Activated CD4-positive, alpha-beta memory T cell treated with anti-CD3 and anti-CD28 coated beads for 36 hours (primary cell): ENCODE measurements around the gene TCF3. TPM values are rescaled to one million over a fixed set of nuclear protein-coding genes. Genes with fewer than 3 reads are reported as not detected.
A peak's percentile ranks its signal among the peaks of the same experiment; 100 is the strongest.

Experiments
- CTCF ChIA-PET: fragments of 350-600 bp; sonication (Branson Sonifier 250); formaldehyde crosslinking; loops from one replicate; lab custom pipeline; 2021; ENCODE audit warnings: antibody characterized with exemption, inconsistent platforms; lab: Charles Lee
- POLR2A ChIA-PET: fragments of 350-600 bp; sonication (Branson Sonifier 250); formaldehyde crosslinking; loops from one replicate; lab custom pipeline; 2021; ENCODE audit warnings: antibody characterized with exemption; lab: Charles Lee
- DNase-seq: peaks from one replicate; pipeline ENCODE4 v3.0.0-alpha.2; 2020
- H3K27ac Mint-ChIP-seq: one replicate; pipeline ENCODE4 v1.8.0; 2021; ENCODE audit warnings: mixed read lengths
- H3K27me3 Mint-ChIP-seq: one replicate; pipeline ENCODE4 v1.8.0; 2021; ENCODE audit warnings: mixed read lengths
- H3K36me3 Mint-ChIP-seq: one replicate; pipeline ENCODE4 v1.8.0; 2021; ENCODE audit warnings: mixed read lengths
- H3K4me1 Mint-ChIP-seq: one replicate; pipeline ENCODE4 v1.8.0; 2021; ENCODE audit warnings: low read depth, mixed read lengths
- H3K4me3 Mint-ChIP-seq: one replicate; pipeline ENCODE4 v1.8.0; 2021; ENCODE audit warnings: mild to moderate bottlenecking, mixed read lengths
- H3K9me3 Mint-ChIP-seq: one replicate; pipeline ENCODE4 v1.8.0; 2021; ENCODE audit warnings: mixed read lengths
- intact Hi-C: fragments of 100-400 bp; cut with micrococcal nuclease; formaldehyde crosslinking; loops from one replicate; pipeline ENCODE4 v1.15.1; 2023
- total RNA-seq, 2 experiments: library from RNA; stranded (reverse); gene quantifications; one replicate each; pipeline ENCODE4 v1.2.3, GENCODE V29; 2021

TCF3 gene
- total RNA-seq, 2 experiments from 2014 or later: 88.9 to 95.5 TPM

DNA sequence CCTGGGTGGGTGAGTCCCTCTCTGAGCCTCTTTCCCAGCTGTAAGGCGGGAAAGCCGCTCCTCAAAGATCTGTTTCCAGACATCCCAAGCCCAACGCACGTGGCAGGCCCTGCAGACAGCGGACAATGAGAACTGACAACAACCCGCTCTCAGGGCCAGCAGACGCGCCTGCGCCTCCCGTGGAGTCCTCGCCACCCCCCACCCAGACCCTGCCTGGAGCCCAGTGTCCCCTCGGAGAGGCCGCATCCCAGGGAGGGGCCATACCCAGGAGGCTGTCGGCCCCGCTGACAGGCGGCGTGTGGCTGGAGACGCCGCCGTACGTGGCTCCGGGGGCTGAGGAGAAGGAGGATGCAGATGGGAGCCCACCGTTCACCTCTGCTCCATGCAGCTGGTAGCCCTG is 30.8 kb downstream of the TCF3 start:
- Mint-ChIP-seq H3K27ac (no peak overlapping the region), H3K36me3 (peaks cover 16% of the 10 kb centered on the region), H3K9me3 (no peaks in the 10 kb centered on the region), H3K4me3 (no peak overlapping the region), H3K4me1 (peaks cover 15% of the 10 kb centered on the region), H3K27me3 (no peaks in the 10 kb centered on the region)
- intact Hi-C loops: no loop called here
- POLR2A ChIA-PET: no interaction called here
- CTCF ChIA-PET: interaction anchor here (0.7 kb wide), 1 partner anchor 51 kb away, joined by 3 read pairs; no protein-coding TSS in a partner anchor
- no peak for DNase-seq

DNA sequence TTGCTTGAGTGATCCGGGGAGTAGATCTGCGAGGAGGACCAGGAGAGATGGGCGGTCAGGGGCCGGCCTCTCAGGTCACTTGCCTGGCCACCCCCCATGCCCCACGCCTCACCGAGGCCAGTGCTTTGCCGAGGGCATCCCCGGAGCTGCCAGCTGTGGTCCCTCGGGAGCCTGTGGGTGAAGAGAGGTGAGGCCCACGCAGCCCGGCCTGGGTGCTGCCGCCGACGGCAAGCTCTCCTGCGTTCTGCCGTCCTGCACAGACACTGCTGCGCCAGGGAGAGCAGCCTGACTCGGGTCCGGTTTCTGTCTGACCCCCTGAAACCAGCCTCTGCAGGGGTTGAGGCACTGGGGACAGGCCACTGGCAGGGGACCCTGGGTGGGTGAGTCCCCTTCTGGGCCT is 31.4 kb downstream of the TCF3 start:
- intact Hi-C loops: no loop called here
- H3K9me3 Mint-ChIP-seq: no peaks in the 10 kb centered on the region
- H3K27ac Mint-ChIP-seq: no peak overlapping the region

DNA sequence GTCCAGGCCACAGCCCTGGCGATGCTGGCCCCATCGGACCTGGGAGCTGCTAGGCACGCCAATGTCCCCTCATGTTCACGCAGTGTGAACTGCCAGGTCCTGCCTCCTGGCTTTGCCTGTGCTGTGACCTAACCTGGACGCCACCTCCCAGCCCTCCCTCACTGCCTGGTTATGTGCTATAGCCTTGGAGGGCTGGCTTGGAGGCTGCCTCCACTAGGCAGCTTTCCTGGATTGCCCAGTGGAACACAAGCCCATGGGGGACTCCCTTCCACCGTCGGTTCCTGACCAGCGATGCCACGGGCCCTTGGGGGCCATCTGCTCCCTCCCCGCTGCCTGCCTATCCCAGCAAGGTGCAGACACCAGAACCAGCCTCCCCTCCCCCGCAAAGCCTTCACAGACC is 31.9 kb downstream of the TCF3 start:
- intact Hi-C loops: no loop called here
- ChIA-PET CTCF (no interaction called here), POLR2A (no interaction called here)
- H3K9me3 Mint-ChIP-seq: no peaks in the 10 kb centered on the region
- H3K4me1 Mint-ChIP-seq: peaks cover 17% of the 10 kb centered on the region
- H3K27me3 Mint-ChIP-seq: no peaks in the 10 kb centered on the region
- H3K36me3 Mint-ChIP-seq: peaks cover 17% of the 10 kb centered on the region
- no peak overlapping the region for H3K4me3 Mint-ChIP-seq
- no peak for DNase-seq
- H3K27ac Mint-ChIP-seq: no peak overlapping the region

More for the DNA sequence above, 31.4 kb downstream of the TCF3 start:
- Mint-ChIP-seq H3K4me3 (no peak overlapping the region), H3K4me1 (peaks cover 17% of the 10 kb centered on the region), H3K27me3 (no peaks in the 10 kb centered on the region), H3K36me3 (peaks cover 16% of the 10 kb centered on the region)
- ChIA-PET CTCF (no interaction called here), POLR2A (no interaction called here)
- no peak for DNase-seq

DNA sequence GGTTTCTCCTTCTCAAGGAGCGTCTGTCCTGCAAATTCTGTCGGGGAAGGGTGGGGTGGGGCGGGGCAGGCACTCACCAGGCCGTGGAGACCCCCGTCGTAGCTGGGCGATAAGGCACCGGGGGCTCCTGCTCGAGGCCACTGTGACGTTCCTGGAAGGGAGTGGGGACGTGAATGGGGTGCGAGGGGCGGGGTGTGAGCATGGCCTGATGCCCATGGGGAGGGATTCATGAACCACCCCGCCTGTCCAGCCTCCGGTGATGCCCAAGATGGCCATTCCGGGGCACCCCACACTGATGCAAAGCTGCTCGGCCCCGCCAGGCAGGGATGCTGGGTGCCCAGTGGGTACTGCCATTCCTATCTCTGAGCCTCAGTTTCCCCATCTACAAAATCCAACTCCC is 32.7 kb downstream of the TCF3 start:
- intact Hi-C loops: no loop called here
- POLR2A ChIA-PET: no interaction called here
- H3K4me3 Mint-ChIP-seq: no peak overlapping the region
- CTCF ChIA-PET: no interaction called here
- no peak for DNase-seq
- H3K4me1 Mint-ChIP-seq: peaks cover 17% of the 10 kb centered on the region
- H3K36me3 Mint-ChIP-seq: peaks cover 19% of the 10 kb centered on the region
- no peaks in the 10 kb centered on the region for H3K27me3 Mint-ChIP-seq
- H3K9me3 Mint-ChIP-seq: no peaks in the 10 kb centered on the region
- no peak overlapping the region for H3K27ac Mint-ChIP-seq

DNA sequence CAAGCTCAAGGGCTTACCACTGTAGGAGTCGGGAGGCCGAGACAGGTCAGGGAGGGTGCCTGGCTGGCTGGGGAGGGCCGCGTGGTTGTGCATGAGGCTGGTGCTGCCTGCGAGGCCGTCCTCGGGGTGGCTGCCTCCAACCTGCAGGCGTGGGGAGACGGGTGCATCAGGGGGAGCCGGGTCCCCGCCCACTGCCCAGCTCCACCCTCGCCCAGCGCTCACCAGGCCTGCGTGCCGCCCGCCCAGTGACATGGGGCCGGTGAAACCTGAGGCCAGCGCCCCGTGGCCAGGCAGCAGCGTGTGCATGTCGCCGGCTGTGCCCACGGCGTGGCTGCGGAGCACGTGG is 33.3 kb downstream of the TCF3 start:
- no peak for DNase-seq
- H3K9me3 Mint-ChIP-seq: no peaks in the 10 kb centered on the region
- peaks cover 17% of the 10 kb centered on the region for H3K4me1 Mint-ChIP-seq
- ChIA-PET POLR2A (no interaction called here), CTCF (no interaction called here)
- H3K27me3 Mint-ChIP-seq: no peaks in the 10 kb centered on the region
- H3K36me3 Mint-ChIP-seq: peaks cover 21% of the 10 kb centered on the region
- H3K27ac Mint-ChIP-seq: no peak overlapping the region
- intact Hi-C loops: no loop called here
- no peak overlapping the region for H3K4me3 Mint-ChIP-seq

DNA sequence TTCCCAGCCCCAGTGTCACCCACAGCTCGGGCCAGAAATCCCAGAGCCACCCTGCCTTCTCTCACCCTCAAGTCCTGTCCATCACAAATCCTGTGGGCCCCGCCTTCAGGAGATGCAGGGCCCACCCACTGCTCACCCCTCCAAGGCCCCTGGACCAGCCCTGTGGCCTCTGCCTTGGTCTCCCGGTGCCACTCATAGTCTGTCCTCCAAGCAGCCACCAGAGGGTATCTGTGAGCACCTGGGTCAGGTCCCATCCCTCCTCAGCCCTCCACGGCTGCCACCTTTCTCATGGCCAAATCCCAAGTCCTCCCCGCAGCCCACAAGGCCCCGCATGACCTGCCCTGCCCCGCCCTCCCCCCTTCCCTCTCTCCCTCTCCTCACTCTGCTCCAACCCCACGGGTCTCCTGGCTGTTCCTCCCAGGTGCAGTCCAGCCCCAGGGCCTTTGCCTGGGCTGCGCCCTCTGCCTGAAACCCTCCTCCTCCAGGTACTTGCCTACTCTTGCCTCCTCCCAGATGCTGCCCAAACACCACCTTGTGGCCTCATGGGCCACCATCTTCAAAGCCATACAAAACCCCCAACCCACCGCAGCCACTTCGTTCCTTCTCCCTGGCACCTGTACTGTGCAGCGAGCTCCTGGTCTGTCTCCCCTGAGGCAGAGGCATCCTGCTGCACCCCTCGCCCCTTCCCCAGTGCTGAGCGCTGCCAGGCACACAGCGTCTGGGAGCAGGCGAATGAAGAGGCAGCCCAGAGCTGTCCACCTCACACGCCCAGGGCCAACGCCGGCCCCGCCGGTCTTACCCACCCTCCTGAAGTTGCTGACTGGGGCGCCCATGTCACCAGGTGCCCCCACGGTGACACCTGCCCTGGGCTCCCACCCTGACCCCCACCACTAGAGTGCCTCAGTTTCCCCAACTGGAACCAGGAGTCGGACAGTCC is 34.0 kb downstream of the TCF3 start:
- DNase-seq: peak; percentile 42
- CTCF ChIA-PET: no interaction called here
- H3K4me3 Mint-ChIP-seq: no peak overlapping the region
- intact Hi-C loops: no loop called here
- H3K27ac Mint-ChIP-seq: peak overlapping the region; percentile 19
- POLR2A ChIA-PET: no interaction called here
- peaks cover 17% of the 10 kb centered on the region for H3K4me1 Mint-ChIP-seq
- H3K27me3 Mint-ChIP-seq: no peaks in the 10 kb centered on the region
- H3K36me3 Mint-ChIP-seq: peaks cover 21% of the 10 kb centered on the region
- H3K9me3 Mint-ChIP-seq: no peaks in the 10 kb centered on the region

DNA sequence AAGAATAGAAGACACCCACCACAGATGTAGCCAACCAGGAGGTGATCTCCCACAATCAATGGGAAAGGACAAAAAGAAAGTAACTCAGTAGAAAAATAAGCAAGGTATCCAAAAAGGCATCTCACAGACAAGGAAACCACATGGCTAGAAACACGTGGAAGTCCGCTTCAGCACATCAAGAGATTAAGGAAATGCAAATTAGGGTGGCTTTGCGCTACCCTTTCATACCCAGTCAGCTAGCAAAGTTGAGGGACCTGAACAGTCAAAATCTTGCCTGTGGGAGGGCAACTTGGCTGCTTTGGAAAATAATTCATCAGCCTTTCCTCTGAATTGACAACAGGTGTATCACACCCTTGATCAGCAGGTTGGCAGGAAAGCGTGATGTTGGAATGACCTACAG is 35.5 kb downstream of the TCF3 start:
- no peaks in the 10 kb centered on the region for H3K9me3 Mint-ChIP-seq
- H3K27me3 Mint-ChIP-seq: no peaks in the 10 kb centered on the region
- peaks cover 28% of the 10 kb centered on the region for H3K36me3 Mint-ChIP-seq
- peaks cover 17% of the 10 kb centered on the region for H3K4me1 Mint-ChIP-seq
- H3K4me3 Mint-ChIP-seq: no peak overlapping the region
- peak; percentile 36 for DNase-seq
- intact Hi-C loops: no loop called here
- H3K27ac Mint-ChIP-seq: peak overlapping the region; percentile 83
- POLR2A ChIA-PET: no interaction called here
- CTCF ChIA-PET: interaction anchor here (1.0 to 1.5 kb wide), 3 partner anchors 35 to 221 kb away, joined by 3 to 6 read pairs (median 5); partner anchors contain the start of gene TCF3

DNA sequence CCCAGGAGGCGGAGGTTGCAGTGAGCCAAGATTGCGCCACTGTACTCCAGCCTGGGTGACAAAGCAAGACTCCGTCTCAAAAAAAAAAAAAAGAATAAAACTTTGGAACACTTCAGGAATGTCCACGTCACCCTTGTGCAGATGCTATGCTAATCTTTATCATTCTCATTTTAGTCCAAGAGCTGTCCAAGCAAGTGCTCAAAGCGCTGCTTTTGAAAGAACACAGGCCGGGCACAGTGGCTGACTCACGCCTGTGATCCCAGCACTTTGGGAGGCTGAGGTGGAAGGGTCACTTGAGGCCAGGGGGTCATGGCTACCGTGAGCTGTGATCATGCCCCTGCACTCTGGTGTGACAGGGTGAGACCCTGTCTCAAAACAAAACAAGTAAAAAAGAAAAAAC is 36.0 kb downstream of the TCF3 start:
- Mint-ChIP-seq H3K27ac (peak overlapping the region; percentile 83), H3K4me3 (no peak overlapping the region), H3K4me1 (peaks cover 17% of the 10 kb centered on the region), H3K9me3 (no peaks in the 10 kb centered on the region), H3K36me3 (peaks cover 28% of the 10 kb centered on the region), H3K27me3 (no peaks in the 10 kb centered on the region)
- ChIA-PET CTCF (interaction anchor here (1.0 to 1.5 kb wide), 3 partner anchors 35 to 221 kb away, joined by 3 to 6 read pairs (median 5); partner anchors contain the start of gene TCF3), POLR2A (no interaction called here)
- no peak for DNase-seq
- intact Hi-C loops: no loop called here

DNA sequence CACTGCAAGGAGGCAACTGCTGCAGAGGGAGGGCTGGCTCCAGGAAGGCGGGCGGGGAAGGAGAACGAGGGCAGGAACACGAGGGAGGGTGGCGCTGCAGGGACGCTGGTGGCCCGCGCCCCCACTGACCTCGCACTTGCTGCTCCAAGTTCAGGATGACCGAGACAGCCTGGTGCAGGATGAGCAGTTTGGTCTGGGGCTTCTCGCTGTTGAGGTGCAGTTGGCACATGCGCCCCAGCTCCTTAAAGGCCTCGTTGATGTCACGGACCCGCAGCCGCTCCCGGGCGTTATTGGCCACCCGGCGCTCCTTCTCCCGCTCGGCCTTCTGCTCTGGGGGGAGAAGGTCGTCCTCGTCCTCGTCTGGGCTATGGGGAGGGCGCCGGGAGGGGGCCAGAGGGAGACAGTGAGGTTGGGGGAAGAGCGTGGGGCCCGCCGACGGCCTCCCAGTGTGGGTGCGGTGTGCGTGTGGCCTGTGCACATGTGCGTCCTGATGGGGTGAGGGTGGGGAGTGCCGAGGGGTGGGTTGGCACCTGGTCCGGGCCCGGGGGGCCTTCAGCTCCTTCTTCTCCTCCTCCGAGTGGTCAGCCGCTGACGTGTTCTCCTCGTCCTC is 37.2 kb downstream of the TCF3 start:
- H3K36me3 Mint-ChIP-seq: peaks cover 30% of the 10 kb centered on the region
- ChIA-PET CTCF (no interaction called here), POLR2A (no interaction called here)
- no peaks in the 10 kb centered on the region for H3K27me3 Mint-ChIP-seq
- H3K27ac Mint-ChIP-seq: no peak overlapping the region
- peaks cover 27% of the 10 kb centered on the region for H3K4me1 Mint-ChIP-seq
- intact Hi-C loops: no loop called here
- no peaks in the 10 kb centered on the region for H3K9me3 Mint-ChIP-seq
- no peak for DNase-seq
- no peak overlapping the region for H3K4me3 Mint-ChIP-seq

DNA sequence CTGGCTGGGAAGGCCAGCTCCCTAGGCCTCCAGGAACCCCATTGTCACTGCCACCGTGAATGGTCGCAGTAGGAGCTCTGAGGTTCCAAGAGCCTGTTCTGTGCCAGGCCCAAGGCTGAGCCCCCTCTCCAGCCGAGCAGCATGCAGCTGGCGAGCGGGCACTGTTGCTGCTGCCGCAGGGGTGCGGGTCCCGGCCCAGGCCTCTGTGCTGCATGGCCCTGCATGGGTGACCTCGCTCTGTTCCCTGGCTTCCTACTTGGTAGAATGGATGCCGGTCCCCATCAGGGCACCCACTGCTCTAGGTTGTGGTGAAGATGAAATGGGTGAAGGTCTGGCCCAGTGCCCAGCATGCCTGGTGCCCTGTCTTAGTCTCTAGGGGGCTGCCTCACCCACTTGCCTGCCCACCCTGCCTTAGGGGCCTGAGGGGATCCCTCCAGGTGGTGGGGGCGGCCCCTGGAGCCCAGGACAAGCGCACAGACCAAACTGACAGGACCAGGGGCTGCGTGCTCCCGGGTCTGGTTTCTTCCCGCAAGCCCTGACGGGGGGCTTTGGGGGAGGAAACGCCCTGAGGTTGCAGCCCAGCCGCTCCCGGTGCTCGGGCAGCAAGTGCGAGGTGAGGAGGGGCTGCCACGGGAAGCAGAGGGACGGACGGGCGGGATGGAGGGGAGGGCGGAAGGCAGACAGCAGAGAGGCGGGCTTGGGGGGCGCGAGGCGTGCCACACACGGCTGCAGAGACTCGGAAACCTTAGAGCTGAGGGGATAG is 38.4 kb downstream of the TCF3 start:
- ChIA-PET POLR2A (no interaction called here), CTCF (no interaction called here)
- DNase-seq: no peak
- Mint-ChIP-seq H3K4me1 (peaks cover 36% of the 10 kb centered on the region), H3K27ac (no peak overlapping the region), H3K9me3 (no peaks in the 10 kb centered on the region), H3K36me3 (peaks cover 28% of the 10 kb centered on the region), H3K27me3 (no peaks in the 10 kb centered on the region), H3K4me3 (no peak overlapping the region)
- intact Hi-C loops: no loop called here

DNA sequence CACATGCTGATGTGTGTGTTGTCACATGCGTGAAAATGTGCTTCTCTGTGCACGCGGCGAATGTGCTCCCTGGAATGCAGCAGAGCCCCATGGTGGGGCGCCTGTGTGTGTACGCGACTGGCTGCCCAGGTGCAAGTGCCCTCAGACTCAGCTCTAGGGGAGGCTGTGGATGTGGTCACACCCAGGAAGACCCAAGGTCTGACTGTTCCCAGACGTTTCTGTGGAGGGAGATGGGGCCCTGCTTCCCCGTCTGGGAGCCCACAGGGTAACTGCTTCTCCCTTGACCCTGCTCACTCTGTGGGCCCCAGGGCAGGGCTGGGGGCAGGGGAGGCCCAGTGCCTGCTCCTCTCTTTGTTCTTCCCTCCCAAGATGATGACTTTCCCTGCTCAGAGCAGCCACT is 39.3 kb downstream of the TCF3 start:
- CTCF ChIA-PET: no interaction called here
- POLR2A ChIA-PET: no interaction called here
- H3K4me3 Mint-ChIP-seq: no peak overlapping the region
- no peaks in the 10 kb centered on the region for H3K9me3 Mint-ChIP-seq
- DNase-seq: no peak
- peaks cover 42% of the 10 kb centered on the region for H3K4me1 Mint-ChIP-seq
- no peak overlapping the region for H3K27ac Mint-ChIP-seq
- H3K36me3 Mint-ChIP-seq: peaks cover 27% of the 10 kb centered on the region
- no peaks in the 10 kb centered on the region for H3K27me3 Mint-ChIP-seq
- intact Hi-C loops: no loop called here
